Inferior parietal cortex (tissue), 1 donor: ENCODE data around the gene CDH4.
"Not testable (repeated sequence)": the region's sequence is repeated elsewhere in the genome, so short reads cannot be mapped to it uniquely, and the experiment has no call there.

Experiments used
- DNase-seq: peaks from one replicate; pipeline ENCODE4 v3.0.0-alpha.2; 2016; ENCODE audit errors: extremely low spot score

Gene CDH4

DNA sequence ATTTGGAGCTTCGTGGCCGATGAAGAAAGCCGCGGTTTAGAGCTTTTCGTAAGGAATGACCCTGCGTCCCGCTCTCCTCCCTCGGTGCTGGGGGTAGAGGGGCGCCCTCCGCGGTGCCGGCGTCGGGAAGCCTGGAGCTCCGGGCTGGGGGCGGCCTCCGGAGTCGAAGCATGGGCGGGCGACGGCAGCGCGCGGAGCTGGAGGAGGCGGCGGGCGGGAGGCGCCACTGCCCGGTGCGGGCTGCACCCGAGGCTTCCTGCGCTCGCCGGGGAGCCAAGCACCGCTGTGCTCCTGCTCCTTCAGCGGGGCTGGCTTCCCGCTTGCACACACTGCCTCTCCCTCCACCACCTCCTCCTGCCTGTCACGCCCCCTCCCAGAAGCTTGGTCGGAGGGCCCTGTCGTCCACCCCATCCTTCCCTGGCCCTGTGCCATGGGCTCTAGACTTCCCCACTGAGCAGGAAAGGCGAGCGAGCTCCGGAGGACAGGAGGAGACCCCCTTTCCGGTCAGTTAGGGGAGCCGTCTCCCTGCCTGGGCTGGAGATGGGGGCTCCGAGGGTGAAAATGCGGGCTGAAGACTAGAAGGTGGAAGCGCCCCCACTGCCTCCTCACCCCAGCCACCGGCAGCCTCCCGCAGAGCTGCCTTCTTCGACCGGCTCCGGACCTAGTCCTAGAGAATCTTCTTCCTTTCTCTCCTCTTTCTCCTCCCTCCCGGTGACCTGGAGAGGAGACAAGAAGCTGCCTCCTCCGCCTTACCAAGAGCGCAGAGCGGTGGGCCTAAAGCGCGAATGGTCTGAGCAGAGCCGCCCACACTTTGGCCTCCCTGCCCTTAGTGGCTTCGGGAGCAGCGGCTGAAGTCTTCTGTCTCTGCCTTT lies 1.8 kb downstream of the CDH4 start:
- DNase-seq: no peak

DNA sequence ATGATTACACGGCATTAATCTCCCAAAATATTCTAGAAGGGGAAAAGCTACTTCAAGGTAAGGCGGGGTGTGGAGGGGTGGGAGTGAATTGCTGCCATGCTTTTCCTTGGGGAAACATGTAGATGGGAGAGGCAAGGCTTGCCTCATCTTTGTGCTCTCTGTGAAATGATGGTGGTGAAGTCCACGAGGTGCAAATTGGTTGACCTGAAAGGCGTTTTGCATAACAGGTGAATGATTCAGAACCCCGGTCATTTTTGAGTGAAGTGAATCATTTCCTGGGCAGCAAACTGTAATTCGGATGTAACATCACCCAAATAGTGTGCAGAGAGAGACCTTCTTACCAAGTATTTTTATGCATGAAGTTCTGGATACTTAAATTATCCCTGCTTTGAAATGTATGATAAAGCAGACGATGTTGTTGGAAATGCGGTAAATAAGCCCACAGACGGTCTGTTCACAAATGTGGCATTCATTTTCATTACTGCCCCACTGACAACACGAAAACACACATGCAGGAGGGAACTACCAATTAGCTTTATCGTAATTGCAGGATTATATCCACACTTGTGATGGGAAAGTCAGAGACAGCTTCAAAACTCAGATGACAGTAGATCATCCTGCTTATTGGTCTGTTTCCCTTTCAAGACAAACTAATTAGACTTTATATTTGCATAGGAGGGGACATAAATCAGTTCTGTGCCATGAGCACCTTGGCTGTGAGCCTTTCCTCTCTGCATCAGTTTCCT lies 3.0 kb downstream of the CDH4 start:
- DNase-seq: no peak

DNA sequence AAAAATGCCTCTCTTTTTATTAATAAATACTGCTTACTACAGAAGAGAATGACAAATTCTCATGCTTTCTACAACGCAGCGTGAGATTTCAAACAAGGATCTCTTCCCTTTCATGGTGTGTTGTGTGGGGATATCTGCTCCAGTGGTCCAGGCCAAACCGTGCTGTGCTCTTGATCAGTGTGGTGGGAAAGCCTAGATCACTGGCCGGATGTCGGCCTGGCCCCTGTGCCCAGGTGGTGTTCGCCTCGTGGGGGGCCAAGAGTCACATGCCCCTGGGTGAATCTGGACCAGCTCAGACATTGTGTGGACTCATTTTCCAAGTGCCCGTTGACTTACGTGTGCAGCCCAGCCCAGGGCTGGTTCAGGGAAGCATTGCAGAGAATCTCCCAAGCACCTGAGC lies 4.3 kb downstream of the CDH4 start:
- no peak for DNase-seq

DNA sequence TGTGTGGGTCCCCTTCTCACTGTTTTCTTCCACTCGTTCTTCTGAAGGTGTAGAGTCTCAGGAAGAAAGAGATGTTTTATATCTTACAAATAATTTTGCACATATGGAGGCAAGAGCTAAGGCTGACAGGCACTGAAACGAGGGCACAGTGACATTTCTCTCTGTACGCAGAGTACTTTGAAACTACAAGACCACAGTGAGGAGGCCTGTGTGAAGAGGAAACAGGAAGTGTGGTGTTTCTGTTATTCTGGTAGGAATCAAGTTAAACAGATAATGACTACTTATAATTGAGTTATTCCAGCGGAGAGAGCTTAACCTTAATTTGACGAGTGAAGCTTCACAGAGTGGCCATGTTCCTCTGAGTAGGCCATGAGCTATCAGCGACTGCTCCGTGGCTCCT lies 4.8 kb downstream of the CDH4 start:
- DNase-seq: no peak

DNA sequence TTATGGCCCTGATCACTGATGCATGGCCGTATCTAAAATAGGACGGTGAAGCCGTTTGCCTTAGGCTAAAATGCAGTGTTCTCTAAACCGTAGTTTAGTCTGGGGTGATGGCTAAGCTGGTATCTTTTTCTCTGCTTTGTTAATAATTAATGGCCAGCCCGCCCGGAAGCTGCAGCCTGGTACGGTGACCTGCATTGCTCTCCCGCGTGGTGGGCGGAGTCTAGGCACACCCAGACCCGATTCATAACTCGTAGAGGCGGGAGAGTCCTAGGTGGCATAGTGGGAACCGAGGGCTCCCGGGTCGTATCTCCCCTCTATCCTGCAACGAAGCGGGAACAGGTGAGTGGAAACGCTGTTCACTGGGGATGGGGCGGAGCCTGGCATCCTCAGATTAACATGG lies 5.5 kb downstream of the CDH4 start:
- no peak for DNase-seq

DNA sequence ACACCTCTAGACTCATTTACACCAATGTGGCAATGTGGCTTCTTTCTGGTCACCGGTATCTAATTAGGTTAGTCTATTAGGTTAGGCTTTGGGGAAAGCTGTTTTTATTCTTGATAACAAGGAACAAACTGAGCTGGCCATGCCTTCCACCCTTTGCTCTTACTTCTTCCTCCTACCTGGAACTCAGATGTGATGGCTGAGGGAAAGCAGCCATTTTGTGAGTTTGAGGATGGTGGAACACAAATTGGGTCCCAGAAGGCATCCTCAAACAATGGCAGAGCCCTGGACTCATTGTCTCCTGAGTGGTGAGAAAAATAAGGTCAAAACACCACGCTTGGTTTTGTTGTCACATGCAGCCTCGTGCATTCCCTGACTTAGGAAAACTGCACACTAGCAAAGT lies 7.7 kb downstream of the CDH4 start:
- no peak for DNase-seq

DNA sequence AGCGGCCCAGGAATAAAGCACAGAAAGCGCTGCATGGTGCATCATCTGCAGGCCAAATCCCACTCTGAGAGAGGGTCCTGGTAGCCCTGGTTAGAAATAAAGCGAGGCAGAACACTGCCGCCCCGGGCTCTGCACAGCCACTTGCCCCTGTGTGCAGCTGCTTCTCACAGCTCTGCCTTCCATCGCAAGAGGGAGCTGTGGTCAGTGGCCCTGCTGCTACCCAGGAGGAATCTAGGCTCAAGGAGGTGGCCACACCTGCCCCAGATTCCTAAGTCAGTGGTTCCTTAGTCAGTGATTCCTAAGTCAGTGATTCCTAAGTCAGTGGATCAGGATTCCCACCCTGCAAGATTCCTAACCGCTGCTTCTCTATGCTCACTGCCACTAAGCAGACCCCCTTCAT lies 8.8 kb downstream of the CDH4 start:
- DNase-seq: no peak

DNA sequence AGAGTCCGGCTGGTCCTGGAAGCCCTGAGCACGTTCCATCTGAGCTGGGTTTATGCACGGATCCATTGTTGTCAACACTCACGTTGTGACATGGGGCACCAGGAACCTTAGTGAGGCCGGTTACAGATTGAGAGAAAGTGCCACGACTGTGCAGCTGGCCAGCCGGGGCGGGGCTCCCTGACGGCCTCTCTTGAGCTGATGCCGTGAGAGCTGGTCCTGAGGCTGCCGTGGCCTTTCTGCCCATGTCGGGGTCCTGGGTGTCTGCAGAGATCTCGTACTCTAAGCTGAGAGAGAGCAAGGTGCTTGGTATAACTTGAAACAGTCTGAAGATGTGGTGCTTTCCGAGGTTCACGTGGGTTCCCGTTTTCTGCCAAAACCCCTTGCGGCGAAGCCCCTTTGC lies 10.0 kb downstream of the CDH4 start:
- no peak for DNase-seq

DNA sequence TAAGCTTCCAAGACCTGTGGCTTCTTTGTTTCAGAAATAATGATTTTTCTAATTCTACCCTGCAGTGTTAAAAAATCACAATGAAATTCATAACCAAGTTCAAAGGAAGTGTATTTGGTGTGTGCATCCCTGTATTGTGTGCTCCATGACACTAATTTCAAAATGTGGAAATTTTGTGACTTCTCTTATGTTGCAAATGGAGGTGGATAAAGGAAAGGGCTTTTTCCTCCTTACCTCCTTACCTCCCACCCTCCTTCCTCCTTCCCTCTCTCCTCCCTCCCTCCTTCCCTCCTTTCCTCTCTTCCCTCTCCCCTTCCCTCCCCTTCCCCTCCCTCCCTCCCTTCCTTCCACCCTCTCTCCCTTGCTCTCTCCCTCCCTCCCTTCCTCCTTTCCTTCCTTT lies 10.5 kb downstream of the CDH4 start:
- DNase-seq: no peak

DNA sequence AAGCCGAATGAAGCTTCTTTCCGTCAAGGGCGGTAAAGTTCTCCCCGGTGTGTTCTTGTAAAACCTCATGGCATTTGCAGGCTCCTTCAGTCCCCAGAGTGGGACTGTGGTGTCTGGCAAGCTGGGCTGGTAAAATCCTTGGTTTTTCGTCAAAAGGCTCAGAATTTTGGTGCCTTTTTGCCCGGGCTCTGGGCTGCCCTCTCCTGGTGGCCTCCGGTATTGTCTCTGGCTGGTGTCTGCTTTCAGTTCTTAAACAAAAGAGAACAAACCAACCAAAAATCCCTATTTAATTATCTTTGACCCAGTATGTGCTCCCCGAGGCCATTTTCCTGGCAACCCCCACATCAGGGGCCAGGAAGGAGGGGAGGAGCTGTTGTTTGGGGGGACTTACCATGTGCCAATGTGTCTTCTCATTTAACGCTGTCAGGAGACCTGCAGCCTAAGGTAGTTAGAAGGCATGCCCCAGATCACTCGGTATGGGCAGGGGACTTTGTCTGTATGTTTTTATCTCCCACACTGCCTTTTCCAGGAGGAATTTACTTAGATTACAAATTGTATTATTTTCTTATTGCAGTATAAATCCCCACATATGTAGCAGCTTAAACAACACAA lies 11.1 kb downstream of the CDH4 start:
- no peak for DNase-seq

DNA sequence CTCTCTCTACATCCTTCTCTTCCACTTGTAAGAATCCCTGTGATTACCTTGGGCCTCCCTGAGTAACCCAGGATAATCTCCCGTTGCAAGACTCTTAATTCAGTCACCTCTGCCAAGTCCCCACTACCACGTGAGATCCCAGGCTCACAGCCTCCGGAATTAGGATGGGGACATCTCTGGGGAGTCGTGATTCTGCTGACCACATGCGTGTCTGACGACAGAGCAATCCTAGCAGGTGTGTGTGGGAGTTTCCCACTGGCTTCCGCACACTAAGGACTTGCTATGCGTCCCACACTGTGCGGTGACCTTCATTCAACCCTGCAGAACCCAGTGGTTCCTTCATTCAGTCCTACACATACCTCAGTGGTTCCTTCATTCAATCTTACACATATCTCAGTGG lies 11.9 kb downstream of the CDH4 start:
- DNase-seq: no peak

DNA sequence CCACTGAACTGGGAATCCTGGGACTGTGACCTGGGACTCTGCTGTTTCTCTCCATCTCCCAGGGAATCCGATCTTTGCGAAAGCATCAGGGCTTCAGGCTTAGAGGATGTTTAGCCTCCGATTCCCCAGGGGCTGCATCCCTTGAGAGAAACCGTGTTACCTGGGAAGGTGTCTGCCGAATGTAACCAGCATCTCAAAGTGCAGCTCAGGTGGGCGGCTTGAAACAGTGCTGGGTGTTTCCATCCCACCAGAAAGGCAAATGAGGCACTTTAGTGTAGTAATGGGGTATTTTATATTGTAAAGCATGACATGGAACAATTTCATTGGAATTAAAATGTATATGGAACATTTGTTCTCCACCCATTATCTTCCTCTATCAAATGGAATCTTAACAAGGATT lies 15.2 kb downstream of the CDH4 start:
- no peak for DNase-seq

DNA sequence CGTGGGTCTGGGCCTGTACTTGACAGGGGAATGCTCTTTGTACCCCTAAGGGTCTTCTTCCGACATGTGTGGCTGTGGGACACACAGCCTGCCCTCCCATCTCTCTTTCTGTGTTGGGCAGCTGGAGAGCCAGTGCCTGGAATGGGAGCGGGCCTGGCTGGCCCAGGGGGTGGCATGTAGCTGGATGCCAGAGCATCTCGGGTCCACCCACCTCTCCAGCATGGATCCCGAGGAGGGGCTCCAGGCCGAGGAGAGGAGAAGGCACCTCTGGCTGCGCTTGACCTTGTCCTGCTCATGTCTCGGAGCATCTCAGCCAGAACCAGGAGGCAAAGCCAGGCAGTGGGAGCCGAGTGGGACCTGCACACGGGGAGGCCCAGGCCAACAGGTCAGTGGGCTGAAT lies 16.0 kb downstream of the CDH4 start:
- DNase-seq: no peak

DNA sequence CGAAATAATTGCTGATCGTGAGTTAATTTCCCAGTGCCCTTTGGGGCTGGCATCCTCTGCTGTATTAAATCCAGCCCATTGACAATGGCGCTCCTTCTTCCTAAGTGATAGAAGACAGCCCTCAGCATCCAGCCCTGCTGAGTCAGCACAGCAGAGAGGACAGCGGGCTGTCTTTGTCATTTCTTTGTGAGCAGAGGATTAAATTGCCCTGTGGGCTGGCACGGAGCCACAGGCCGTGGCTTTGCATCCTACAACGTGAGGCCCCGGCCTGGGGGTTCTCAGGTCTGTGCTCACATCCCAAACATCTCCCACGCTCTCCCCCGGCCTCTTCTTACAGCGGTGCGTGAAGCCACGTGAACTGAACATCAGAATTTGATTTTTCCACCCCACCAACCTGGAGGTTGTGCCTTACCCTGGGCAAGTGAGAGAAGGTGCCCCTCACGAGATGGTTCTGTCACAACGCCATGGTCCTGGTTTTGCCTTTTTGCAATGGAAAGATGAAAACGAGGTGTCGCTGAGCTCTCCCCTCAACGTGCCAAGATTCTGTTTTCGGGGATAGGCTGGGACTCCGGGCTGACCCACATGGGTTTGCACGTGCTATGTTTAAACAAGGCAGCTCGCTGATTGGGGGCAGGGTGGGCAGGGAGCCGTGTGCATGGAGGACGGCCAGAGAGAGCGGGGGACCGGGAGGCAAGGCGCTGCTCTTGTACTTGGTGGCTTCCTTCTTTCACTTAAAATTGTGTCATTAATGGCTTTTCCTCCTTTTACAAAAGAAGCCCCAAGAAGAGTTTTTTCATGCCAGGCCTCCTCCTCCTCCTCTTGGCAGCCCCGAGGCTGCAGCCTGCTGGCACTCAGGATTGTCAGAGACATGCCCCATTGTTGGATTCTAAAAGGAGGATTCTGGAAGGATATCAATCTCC lies 19.5 kb downstream of the CDH4 start:
- peak; percentile 61 for DNase-seq

DNA sequence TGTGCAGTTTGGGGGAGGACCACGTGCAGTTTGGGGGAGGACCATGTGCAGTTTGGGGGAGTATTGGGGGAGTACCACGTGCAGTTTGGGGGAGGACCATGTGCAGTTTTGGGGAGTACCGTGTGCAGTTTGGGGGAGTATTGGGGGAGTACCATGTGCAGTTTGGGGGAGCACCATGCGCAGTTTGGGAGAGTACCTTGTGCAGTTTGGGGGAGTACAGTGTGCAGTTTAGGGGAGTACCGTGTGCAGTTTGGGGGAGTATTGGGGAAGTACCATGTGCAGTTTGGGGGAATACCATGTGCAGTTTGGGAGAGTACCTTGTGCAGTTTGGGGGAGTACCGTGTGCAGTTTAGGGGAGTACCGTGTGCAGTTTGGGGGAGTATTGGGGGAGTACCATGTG lies 21.0 kb downstream of the CDH4 start:
- DNase-seq: not testable (repeated sequence)

DNA sequence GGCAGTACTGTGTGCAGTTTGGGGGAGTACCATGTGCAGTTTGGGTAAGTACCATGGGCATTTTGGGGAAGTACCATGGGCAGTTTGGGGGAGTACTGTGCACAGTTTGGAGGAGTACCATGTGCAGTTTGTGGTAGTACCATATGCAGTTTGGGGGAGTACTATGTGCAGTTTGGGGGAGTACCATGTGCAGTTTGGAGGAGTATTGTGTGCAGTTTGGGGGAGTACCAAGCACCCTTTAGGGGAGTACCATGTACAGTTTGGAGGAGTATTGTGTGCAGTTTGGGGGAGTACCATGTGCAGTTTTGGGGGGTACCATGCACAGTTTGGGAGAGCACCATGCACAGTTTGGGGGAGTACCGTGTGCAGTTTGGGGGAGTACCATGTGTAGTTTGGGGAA lies 21.6 kb downstream of the CDH4 start:
- not testable (repeated sequence) for DNase-seq

DNA sequence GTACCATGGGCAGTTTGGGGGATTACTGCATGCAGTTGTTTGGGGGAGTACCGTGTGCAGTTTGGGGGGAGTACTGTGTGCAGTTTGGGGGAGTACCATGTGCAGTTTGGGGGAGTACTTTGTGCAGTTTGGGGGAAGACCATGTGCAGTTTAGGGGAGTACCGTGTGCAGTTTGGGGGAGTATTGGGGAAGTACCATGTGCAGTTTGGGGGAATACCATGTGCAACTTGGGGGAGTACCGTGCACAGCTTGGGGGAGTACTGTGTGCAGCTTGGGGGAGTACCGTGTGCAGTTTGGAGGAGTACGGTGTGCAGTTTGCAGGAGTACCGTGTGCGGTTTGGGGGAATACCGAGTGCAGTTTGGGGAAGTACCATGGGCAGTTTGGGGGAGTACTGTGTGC lies 22.3 kb downstream of the CDH4 start:
- DNase-seq: no peak

DNA sequence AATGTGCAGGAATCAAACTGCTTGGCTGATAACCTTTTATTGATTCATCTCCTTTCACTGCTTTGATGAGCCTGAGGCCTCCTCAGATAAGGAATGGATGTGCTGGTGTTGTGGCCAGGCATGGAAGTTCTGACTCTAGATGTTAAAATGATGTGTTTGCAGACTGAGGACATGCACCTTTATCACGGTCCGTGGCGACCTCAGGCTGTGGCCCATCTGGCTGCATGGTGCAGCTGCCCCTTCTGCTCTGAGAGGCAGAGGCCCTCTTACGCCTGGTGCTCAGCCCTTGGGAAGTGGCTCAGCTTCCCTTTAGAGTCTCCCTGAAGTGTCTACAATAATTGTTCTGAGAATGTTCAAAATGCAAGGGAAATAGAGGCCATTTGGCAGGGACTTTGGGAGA lies 26.2 kb downstream of the CDH4 start:
- DNase-seq: no peak

DNA sequence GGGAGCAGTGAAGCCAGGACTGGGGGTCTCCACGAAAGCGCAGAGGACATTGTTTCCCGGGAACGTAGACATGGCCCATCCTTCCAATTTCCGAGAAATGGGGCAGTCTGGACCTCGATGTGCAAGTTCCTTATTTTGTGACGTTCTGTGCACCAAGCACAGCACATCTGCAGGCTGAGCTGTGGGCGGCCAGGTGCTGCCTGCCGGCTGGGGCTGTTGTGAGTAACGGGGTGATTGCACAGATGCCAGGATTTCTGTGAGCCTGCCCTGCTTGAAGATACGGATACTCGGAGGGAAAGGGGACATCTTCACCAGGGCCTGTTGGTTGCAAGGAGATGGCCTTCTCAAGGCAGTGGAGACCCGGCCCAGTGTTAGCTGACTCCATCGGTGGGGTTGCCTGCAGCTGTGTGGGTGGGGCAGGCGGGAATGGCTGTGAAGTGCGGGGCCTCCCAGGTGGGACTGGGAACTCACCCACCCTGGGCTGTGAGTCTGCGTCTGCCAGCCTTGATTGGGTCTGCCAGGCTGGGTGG lies 27.6 kb downstream of the CDH4 start:
- no peak for DNase-seq

DNA sequence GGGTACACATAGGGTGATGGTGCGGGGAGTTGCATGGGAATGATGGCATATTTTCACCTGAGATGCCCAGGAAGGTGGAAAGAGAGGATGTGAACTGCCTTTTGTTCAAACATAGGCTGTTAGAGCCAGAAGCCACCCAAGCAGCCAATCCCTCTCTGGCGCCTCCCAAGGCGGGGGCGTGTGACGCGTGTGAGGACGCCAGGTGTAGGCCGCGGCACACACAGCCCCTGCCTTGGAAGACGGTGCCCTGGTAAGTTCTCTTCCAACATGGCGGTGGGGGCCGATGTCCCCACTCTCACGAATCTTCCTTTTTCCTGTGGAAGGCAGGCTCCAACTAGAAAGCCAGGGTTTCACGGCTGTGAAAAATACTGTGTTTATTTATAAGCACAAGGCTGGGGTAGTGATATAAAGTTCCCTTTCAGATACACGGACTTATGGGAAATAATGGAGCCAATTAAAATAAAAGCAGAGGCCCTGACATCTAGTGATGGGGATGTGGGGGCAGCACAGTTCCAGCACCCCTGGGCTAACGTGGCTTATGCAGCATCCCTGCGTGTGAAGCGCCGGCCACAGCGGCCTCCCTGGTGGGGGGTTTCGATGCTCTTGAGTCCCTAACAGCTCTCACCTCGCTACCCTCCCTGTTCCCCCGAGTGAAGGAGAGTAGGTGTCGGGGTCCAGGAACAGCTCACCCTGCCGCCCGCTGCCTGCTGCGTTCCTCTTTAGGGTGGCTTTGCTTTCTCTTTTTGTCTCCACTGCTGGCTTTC lies 28.3 kb downstream of the CDH4 start:
- no peak for DNase-seq

DNA sequence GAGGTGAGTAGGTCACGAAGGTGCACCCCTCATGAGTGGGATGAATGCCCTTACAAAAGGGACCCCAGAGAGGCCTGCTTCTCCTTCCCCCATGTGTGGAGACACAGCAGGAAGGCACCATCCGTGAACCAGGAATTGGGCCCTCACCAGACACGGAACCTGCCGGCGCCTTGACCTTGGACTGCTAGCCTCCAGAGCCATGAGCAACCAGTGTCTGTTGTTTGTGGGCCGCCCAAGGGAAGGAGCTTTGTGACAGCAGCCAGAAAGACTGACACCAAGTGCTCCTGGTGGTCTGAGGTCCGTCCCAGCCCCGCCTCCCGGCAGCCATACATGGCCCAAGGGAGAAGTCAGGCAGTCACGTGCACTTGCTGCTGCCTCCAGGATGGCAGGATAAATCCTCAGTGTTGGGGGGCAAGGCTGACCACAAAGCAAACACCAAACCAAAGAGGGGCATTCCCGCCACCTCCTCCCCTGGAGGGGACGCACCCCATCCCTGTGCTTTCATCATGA lies 29.3 kb downstream of the CDH4 start:
- no peak for DNase-seq
